Calu3 (cell line): ENCODE measurements around the gene RNF222. TPM values are rescaled to one million over a fixed set of nuclear protein-coding genes. Genes with fewer than 3 reads are reported as not detected.

ENCODE experiments used
- BruUV-seq: library from RNA; stranded (reverse); fragments of 400-500 nt; replicated peaks from 2 replicates; lab custom pipeline; 2021; lab: Mats Ljungman, UMichigan
- CTCF ChIA-PET: fragments of 300-600 bp; sonication (Branson Sonifier 250); formaldehyde crosslinking; loops from one replicate; lab custom pipeline; 2022; ENCODE audit warnings: antibody characterized with exemption; lab: Charles Lee
- DNase-seq: peaks from one replicate; pipeline ENCODE4 v3.0.0; 2022
- H3K27ac Mint-ChIP-seq: one replicate; pipeline ENCODE4 v1.8.0; 2022; ENCODE audit warnings: mixed read lengths; ENCODE audit not compliant: unreplicated experiment
- H3K27me3 Mint-ChIP-seq: one replicate; pipeline ENCODE4 v1.8.0; 2022; ENCODE audit warnings: mixed read lengths; ENCODE audit not compliant: unreplicated experiment
- H3K36me3 Mint-ChIP-seq: one replicate; pipeline ENCODE4 v1.8.0; 2022; ENCODE audit warnings: mild to moderate bottlenecking, moderate library complexity, mixed read lengths; ENCODE audit not compliant: insufficient read depth, unreplicated experiment
- H3K4me1 Mint-ChIP-seq: one replicate; pipeline ENCODE4 v1.8.0; 2022; ENCODE audit warnings: mild to moderate bottlenecking, low read depth, mixed read lengths; ENCODE audit not compliant: unreplicated experiment
- H3K4me3 Mint-ChIP-seq: one replicate; pipeline ENCODE4 v1.8.0; 2022; ENCODE audit warnings: mild to moderate bottlenecking, low read depth, moderate library complexity, mixed read lengths; ENCODE audit not compliant: unreplicated experiment
- H3K9me3 Mint-ChIP-seq: one replicate; pipeline ENCODE4 v1.8.0; 2022; ENCODE audit warnings: low read depth, mixed read lengths; ENCODE audit not compliant: unreplicated experiment
- intact Hi-C: fragments of 100-400 bp; cut with micrococcal nuclease; formaldehyde crosslinking; loops from one replicate; pipeline ENCODE4 v1.10.0; 2022; ENCODE audit not compliant: unreplicated experiment
- total RNA-seq: library from RNA; stranded (reverse); gene quantifications from 2 replicates; pipeline ENCODE4 v1.2.3, GENCODE V29; 2022
- TF ChIP-seq, protein P1 (sequence below): fragments of 200-600 bp; IDR thresholded peaks from one replicate; pipeline ENCODE4 v1.8.0; 2022; ENCODE audit warnings: antibody characterized with exemption; ENCODE audit not compliant: unreplicated experiment

Gene RNF222
- total RNA-seq, 1 experiment from 2014 or later, result not detected

DNA sequence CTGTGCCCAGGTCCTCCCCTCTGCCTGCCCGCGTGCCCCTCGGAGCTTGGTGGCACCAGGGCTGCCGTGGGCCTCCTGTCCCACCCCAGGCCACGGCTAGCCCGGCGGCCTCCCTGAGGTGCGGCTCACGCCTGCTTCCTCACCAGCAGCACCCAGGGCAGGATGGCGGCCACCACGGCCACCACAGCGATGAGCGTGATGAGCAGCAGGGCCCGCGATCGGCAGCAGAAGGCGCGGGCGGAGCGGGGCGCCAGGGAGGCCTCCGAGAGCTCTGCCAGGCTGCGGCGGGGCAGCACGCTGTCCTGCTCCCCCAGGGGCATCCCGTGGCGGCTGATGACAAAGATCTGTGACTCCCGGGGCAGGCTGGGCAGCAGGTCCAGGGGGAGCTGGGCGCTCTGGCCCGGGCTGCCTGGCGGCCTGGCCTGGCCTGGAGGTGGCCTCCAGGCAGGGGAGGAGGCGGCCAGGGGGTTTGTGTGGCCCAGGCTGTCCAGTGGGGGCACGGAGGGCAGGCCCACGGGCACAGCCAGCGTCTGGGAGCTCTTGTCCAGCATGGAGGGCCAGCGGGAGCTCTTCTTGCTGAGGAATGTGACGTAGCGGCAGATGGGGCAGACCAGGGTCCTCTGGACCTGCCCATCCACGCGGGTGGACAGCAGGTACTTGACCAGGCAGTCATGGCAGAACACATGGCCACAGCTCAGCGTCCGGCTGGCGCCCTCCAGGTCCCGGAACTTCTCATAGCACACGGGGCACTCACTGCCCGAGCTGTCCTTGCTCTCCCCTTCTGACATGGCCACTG lies 4.8 kb downstream of the RNF222 start:
- Mint-ChIP-seq H3K4me1 (peaks cover 8% of the 10 kb centered on the region), H3K27ac (no peak overlapping the region), H3K36me3 (no peaks in the 10 kb centered on the region), H3K27me3 (peaks cover 16% of the 10 kb centered on the region), H3K4me3 (no peak overlapping the region), H3K9me3 (no peaks in the 10 kb centered on the region)
- CTCF ChIA-PET, result no interaction called here
- intact Hi-C loops, result no loop called here
- TF ChIP-seq, protein P1, sequence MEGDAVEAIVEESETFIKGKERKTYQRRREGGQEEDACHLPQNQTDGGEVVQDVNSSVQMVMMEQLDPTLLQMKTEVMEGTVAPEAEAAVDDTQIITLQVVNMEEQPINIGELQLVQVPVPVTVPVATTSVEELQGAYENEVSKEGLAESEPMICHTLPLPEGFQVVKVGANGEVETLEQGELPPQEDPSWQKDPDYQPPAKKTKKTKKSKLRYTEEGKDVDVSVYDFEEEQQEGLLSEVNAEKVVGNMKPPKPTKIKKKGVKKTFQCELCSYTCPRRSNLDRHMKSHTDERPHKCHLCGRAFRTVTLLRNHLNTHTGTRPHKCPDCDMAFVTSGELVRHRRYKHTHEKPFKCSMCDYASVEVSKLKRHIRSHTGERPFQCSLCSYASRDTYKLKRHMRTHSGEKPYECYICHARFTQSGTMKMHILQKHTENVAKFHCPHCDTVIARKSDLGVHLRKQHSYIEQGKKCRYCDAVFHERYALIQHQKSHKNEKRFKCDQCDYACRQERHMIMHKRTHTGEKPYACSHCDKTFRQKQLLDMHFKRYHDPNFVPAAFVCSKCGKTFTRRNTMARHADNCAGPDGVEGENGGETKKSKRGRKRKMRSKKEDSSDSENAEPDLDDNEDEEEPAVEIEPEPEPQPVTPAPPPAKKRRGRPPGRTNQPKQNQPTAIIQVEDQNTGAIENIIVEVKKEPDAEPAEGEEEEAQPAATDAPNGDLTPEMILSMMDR, result no peak
- DNase-seq, result no peak
- BruUV-seq, result no TSS peak

DNA sequence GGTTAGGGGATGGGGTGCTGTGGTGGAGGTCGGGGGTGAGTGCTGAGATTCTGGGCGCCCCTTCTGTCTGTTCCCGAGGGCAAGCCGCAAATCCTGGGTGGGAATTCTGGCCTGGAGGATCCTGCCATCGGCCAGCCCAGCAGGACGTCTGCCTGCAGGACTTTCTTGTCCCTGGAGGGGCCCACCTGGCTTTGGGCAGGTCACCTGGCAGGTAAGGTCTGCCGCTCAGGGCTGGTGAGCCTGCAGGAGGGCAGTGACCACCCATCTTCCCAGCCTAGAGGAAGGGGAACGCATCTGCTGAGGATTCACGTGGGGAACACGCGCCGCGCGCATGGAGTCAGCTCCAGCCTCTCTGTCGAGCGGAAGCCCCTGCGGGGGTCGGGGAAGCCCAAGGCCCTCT lies 5.4 kb downstream of the RNF222 start:
- no peak for DNase-seq
- no TSS peak for BruUV-seq
- Mint-ChIP-seq H3K36me3 (no peaks in the 10 kb centered on the region), H3K27ac (no peak overlapping the region), H3K9me3 (no peaks in the 10 kb centered on the region), H3K27me3 (peaks cover 16% of the 10 kb centered on the region), H3K4me3 (no peak overlapping the region), H3K4me1 (peaks cover 2% of the 10 kb centered on the region)
- intact Hi-C loops, result no loop called here
- TF ChIP-seq, protein P1, result no peak
- CTCF ChIA-PET, result no interaction called here

DNA sequence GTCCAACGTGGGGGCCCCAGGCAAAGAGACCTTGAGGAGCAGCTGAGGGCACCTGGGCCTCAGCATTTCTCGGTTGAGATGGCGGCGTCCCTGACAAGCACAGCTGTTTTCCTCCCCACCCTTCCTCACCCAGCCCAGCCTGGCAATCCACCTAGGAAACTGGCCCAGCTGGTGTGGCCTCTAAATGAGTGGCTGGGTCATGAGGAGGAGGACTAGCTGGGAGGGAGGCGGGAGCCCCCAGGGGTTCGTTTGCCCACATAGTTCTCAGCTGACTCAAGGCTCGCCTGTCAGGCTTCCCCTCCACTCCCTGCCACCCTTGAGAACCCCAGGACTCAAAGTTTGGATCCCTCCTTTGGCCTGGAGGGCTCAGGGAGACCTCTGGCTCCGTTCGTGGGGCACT lies 5.9 kb downstream of the RNF222 start:
- intact Hi-C loops, result no loop called here
- TF ChIP-seq, protein P1, result no peak
- Mint-ChIP-seq H3K27ac (no peak overlapping the region), H3K4me3 (no peak overlapping the region), H3K4me1 (no peaks in the 10 kb centered on the region), H3K9me3 (no peaks in the 10 kb centered on the region), H3K36me3 (no peaks in the 10 kb centered on the region), H3K27me3 (peaks cover 16% of the 10 kb centered on the region)
- CTCF ChIA-PET, result no interaction called here
- DNase-seq, result no peak
- no TSS peak for BruUV-seq

DNA sequence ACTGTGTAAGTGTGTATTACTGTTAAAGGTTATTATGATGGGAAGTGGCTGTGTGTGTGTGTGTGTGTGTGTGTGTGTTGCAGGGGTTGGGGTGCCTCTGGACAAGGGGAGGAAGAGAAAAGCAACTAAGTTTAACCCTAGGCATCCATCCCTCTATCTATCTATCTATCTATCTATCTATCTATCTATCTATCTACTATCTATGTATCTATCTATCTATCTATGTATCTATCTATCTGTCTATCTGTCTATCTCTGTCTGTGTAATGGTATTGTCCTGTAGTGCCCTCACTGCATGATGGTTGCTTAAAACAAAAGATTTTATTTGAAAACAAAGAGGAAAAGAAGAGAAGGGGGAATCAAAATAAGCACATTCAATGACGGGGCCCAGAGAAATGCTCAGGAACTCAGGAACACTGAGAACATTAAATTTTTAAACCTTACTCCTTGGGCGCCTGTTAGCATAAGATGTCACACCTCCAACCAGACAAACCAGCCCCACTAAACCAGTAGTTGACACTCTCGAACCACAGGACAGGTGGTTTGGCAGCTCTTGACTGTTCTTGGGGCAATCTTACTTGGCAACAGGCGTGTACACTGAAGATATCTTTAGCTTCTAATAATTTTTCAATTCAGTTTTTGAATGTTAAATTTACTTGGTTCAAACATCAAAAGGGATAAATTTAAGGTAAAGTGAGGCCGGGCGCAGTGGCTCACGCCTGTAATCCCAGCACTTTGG lies 9.5 kb downstream of the RNF222 start:
- CTCF ChIA-PET, result no interaction called here

More for the DNA sequence above, 9.5 kb downstream of the RNF222 start:
- no peak for DNase-seq
- no TSS peak for BruUV-seq
- Mint-ChIP-seq H3K4me3 (no peak overlapping the region), H3K27me3 (no peaks in the 10 kb centered on the region), H3K9me3 (no peaks in the 10 kb centered on the region), H3K27ac (no peak overlapping the region), H3K36me3 (peaks cover 24% of the 10 kb centered on the region), H3K4me1 (peaks cover 15% of the 10 kb centered on the region)
- TF ChIP-seq, protein P1, result no peak
- intact Hi-C loops, result no loop called here
